K562 (cell line): ENCODE data around the gene SLC32A1. TPM values are rescaled to one million over a fixed set of nuclear protein-coding genes. Genes with fewer than 3 reads are reported as not detected.

Experiments used
- BHLHE40 ChIP-seq: IDR thresholded peaks from 2 replicates; pipeline ENCODE4 v1.6.1; 2011; ENCODE audit warnings: low read length, improper control_type of control experiment
- KDM5B ChIP-seq: fragments of 200-600 bp; sonication (generic); IDR thresholded peaks from 2 replicates; pipeline ENCODE4 v1.6.1; 2012; ENCODE audit warnings: low read depth, mild to moderate bottlenecking, moderate library complexity, low read length, control low read depth, inconsistent platforms; ENCODE audit not compliant: insufficient replicate concordance
- MAFG ChIP-seq: fragments of 450-650 bp; conservative IDR thresholded peaks from 2 replicates; pipeline ENCODE4 v1.6.1; 2016; ENCODE audit warnings: missing genetic modification characterization, missing compliant biosample characterization
- MCM5 ChIP-seq: fragments of 450-650 bp; IDR thresholded peaks from 2 replicates; pipeline ENCODE4 v1.6.1; 2016; ENCODE audit warnings: low read depth
- MEF2D ChIP-seq: conservative IDR thresholded peaks from 2 replicates; pipeline ENCODE4 v1.6.1; 2016; ENCODE audit warnings: low read depth, missing genetic modification characterization, missing compliant biosample characterization
- NCOA6 ChIP-seq: fragments of 450-650 bp; IDR thresholded peaks from 2 replicates; pipeline ENCODE4 v1.6.1; 2017; ENCODE audit warnings: mild to moderate bottlenecking
- NFIC ChIP-seq: fragments of 450-650 bp; IDR thresholded peaks from 2 replicates; pipeline ENCODE4 v1.6.1; 2017; ENCODE audit warnings: mild to moderate bottlenecking, inconsistent platforms
- PHF8 ChIP-seq: fragments of 200-600 bp; sonication (generic); IDR thresholded peaks from 2 replicates; pipeline ENCODE4 v1.6.1; 2012; ENCODE audit warnings: mixed run types, mild to moderate bottlenecking, inconsistent platforms, low read length, moderate library complexity, borderline replicate concordance
- SAFB2 ChIP-seq: fragments of 200-400 bp; formaldehyde crosslinking; IDR thresholded peaks from 2 replicates; pipeline ENCODE4 v1.6.1; 2018; ENCODE audit warnings: borderline replicate concordance, low read length, low read depth, moderate library complexity; ENCODE audit not compliant: severe bottlenecking
- SMAD3 ChIP-seq: fragments of 450-650 bp; formaldehyde crosslinking; conservative IDR thresholded peaks from 2 replicates; pipeline ENCODE4 v1.4.0; 2020; ENCODE audit warnings: mild to moderate bottlenecking
- TOE1 ChIP-seq, 2 experiments: fragments of 450-650 bp in 1 of 2; sonication (generic) in 1 of 2; formaldehyde crosslinking in 1 of 2; IDR thresholded peaks; 2 replicates each; pipeline versions ENCODE4 v1.7.1 to v1.8.0; 2016 to 2022; ENCODE audit warnings: borderline replicate concordance in 2 of 2, mild to moderate bottlenecking in 2 of 2, antibody characterized with exemption in 1 of 2, inconsistent platforms in 1 of 2, low read depth in 1 of 2, missing genetic modification reagents in 1 of 2, moderate library complexity in 1 of 2
- ZEB2 ChIP-seq: fragments of 450-650 bp; IDR thresholded peaks from 2 replicates; pipeline ENCODE4 v1.6.1; 2016
- polyA plus RNA-seq, 8 experiments: library from polyadenylated mRNA; depleted of rRNA in 4 of 8; stranded (reverse) in 5 of 8; unstranded in 3 of 8; fragments of >200 nt; fragmentation: Nextera tagmentation in 2 of 8; fragmentation: Illumina TruSeq in 1 of 8; extraction: Ambion mirVana in 2 of 8; extraction: Trizol in 1 of 8; gene quantifications; 2 replicates each; pipeline versions ENCODE4 v1.2.1 to v1.2.3, GENCODE V29; 2011 to 2014; ENCODE audit warnings: inconsistent platforms in 1 of 8, missing spikeins in 1 of 8
- total RNA-seq, 7 experiments: library from RNA; depleted of rRNA in 6 of 7; stranded (reverse); fragments of >200 nt in 6 of 7; fragmentation: Illumina TruSeq in 2 of 7; extraction: Trizol in 2 of 7; gene quantifications; 2 replicates each; pipeline versions ENCODE4 v1.2.1 to v1.2.3, GENCODE V29; 2011 to 2021; ENCODE audit warnings: low replicate concordance in 1 of 7
- TF ChIP-seq, protein P1 (sequence below): fragments of 450-650 bp; formaldehyde crosslinking; IDR thresholded peaks from 2 replicates; pipeline ENCODE4 v1.4.0; 2020; ENCODE audit warnings: mild to moderate bottlenecking, moderate library complexity
- TF ChIP-seq, protein P2 (sequence below): sonication (generic); formaldehyde crosslinking; IDR thresholded peaks from 2 replicates; pipeline ENCODE4 v1.9.0; 2022; ENCODE audit warnings: mild to moderate bottlenecking, missing genetic modification reagents
- TF ChIP-seq, protein P3 (sequence below), 2 experiments: fragments of 450-650 bp; formaldehyde crosslinking in 1 of 2; IDR thresholded peaks; 2 replicates each; pipeline versions ENCODE4 v1.4.0 to v1.6.1; 2014 to 2020; ENCODE audit warnings: mild to moderate bottlenecking in 2 of 2, borderline replicate concordance in 1 of 2, low read depth in 1 of 2

The SLC32A1 gene
- total and polyA plus RNA-seq, 9 of the 15 experiments (the other 6 are each of a cell fraction or from before 2014, with no cell fraction given), result not detected

DNA sequence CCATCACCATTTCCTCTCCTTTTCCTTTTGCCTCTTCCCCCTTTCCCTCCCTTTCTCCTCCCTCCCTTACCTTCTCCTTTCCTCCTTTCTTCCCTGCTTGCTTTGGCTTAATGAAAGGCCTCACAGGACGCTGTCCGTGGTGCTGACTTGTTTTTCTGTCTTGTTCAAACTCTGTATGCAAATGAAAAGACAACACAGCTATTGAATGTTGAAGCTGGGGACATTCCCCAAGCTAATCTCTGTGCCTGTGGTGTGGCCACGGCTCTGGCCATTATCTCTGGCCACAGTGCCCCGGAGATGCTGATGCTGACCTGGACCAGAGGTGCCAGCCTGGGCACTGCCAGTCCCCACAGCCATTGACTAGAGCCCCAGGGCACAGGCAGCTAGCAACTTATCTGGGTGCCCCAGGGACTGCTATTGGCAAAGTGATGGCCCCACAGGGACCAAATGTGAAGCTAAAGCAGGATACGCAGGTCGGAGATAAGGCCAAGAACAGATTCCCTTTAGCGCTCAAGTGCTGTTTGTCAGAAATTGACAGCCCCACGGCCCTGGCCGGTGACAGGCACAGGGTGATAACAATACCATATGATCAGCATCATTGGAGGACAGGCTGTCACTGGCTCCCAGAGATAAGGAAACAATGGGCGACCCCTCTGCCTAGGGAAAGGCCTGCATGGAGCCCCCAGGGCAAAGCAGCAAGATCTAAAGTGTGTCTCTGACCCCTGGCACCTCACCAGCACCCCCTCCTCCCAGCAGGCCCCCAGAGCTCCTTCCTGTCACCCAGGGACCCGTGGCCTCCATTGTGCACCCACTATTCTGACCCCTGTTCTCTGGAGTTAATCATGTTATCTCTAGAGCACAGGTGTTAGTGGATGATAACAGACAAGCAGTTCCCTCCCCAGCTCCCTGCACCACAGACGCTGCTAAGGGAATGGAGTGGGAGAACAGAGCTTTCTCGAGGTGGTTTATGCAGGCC, 31.6 kb upstream of the SLC32A1 start (continued):
- TF ChIP-seq TOE1 (IDR thresholded peaks at IDR 0.05; ENCODE audit: borderline replicate concordance), result no peak
- TF ChIP-seq TOE1 (CRISPR knock-in tag; IDR thresholded peaks at IDR 0.05; ENCODE audit: borderline replicate concordance, low read depth), result 0 out of 2 replicates have a peak, but pooled peaks have one; percentile 26
- TF ChIP-seq MCM5, result no peak
- TF ChIP-seq, protein P1, sequence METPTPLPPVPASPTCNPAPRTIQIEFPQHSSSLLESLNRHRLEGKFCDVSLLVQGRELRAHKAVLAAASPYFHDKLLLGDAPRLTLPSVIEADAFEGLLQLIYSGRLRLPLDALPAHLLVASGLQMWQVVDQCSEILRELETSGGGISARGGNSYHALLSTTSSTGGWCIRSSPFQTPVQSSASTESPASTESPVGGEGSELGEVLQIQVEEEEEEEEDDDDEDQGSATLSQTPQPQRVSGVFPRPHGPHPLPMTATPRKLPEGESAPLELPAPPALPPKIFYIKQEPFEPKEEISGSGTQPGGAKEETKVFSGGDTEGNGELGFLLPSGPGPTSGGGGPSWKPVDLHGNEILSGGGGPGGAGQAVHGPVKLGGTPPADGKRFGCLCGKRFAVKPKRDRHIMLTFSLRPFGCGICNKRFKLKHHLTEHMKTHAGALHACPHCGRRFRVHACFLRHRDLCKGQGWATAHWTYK (CRISPR knock-in tag), result 0 out of 2 replicates have a peak, but pooled peaks have one; percentile 37
- peak; percentile 28; the same call in 1 of the 2 replicates for TF ChIP-seq MEF2D (tag)
- peak; percentile 25; the same call in 1 of the 2 replicates for TF ChIP-seq NCOA6
- TF ChIP-seq BHLHE40, result peak; percentile 6; the same call in 1 of the 2 replicates
- no peak for TF ChIP-seq PHF8
- no peak for TF ChIP-seq ZEB2
- TF ChIP-seq SAFB2, result no peak
- TF ChIP-seq NFIC, result peak; percentile 85
- TF ChIP-seq, protein P2, sequence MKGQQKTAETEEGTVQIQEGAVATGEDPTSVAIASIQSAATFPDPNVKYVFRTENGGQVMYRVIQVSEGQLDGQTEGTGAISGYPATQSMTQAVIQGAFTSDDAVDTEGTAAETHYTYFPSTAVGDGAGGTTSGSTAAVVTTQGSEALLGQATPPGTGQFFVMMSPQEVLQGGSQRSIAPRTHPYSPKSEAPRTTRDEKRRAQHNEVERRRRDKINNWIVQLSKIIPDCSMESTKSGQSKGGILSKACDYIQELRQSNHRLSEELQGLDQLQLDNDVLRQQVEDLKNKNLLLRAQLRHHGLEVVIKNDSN (CRISPR knock-in tag), result no peak
- no peak for TF ChIP-seq SMAD3 (CRISPR knock-in tag)
- no peak for TF ChIP-seq KDM5B
- no peak for TF ChIP-seq MAFG (tag)
- TF ChIP-seq, protein P3, sequence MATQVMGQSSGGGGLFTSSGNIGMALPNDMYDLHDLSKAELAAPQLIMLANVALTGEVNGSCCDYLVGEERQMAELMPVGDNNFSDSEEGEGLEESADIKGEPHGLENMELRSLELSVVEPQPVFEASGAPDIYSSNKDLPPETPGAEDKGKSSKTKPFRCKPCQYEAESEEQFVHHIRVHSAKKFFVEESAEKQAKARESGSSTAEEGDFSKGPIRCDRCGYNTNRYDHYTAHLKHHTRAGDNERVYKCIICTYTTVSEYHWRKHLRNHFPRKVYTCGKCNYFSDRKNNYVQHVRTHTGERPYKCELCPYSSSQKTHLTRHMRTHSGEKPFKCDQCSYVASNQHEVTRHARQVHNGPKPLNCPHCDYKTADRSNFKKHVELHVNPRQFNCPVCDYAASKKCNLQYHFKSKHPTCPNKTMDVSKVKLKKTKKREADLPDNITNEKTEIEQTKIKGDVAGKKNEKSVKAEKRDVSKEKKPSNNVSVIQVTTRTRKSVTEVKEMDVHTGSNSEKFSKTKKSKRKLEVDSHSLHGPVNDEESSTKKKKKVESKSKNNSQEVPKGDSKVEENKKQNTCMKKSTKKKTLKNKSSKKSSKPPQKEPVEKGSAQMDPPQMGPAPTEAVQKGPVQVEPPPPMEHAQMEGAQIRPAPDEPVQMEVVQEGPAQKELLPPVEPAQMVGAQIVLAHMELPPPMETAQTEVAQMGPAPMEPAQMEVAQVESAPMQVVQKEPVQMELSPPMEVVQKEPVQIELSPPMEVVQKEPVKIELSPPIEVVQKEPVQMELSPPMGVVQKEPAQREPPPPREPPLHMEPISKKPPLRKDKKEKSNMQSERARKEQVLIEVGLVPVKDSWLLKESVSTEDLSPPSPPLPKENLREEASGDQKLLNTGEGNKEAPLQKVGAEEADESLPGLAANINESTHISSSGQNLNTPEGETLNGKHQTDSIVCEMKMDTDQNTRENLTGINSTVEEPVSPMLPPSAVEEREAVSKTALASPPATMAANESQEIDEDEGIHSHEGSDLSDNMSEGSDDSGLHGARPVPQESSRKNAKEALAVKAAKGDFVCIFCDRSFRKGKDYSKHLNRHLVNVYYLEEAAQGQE (IDR thresholded peaks at IDR 0.05; ENCODE audit: borderline replicate concordance), result peak; percentile 100
- TF ChIP-seq, protein P3 (CRISPR knock-in tag; IDR thresholded peaks at IDR 0.05; ENCODE audit: low read depth), result peak; percentile 98
